Neural progenitor cell (in vitro differentiated cells): Measurements from ENCODE around the gene EPB42.

Experiments
- CTCF ChIP-seq: fragments of 200-600 bp; sonication (generic); IDR thresholded peaks from 2 replicates; pipeline ENCODE4 v1.5.1; 2017; ENCODE audit warnings: antibody characterized with exemption, mild to moderate bottlenecking
- EZH2phosphoT487 ChIP-seq: fragments of 200-600 bp; sonication (generic); IDR thresholded peaks from 2 replicates; pipeline ENCODE4 v1.6.1; 2017; ENCODE audit warnings: antibody characterized with exemption

- TF ChIP-seq CTCF, result no peak
- TF ChIP-seq EZH2phosphoT487, result no peak
Measured at GRCh38 chr15:43213466-43213865, 7.4 kb downstream of the EPB42 start.
